ENCODE results near the gene ATXN1.
A peak's percentile ranks its signal among the peaks of the same experiment; 100 is the strongest.

ATXN1 gene

GRCh38 chr6:16676376-16676775 is 84.9 kb downstream of the ATXN1 start:
- no peak overlapping the region for H3K4me3 Mint-ChIP-seq
- H3K36me3 Mint-ChIP-seq (ENCODE audit: low read depth) = no peaks in the 10 kb centered on the region
- H3K9me3 Mint-ChIP-seq = no peaks in the 10 kb centered on the region
- TF ChIP-seq, protein P1, sequence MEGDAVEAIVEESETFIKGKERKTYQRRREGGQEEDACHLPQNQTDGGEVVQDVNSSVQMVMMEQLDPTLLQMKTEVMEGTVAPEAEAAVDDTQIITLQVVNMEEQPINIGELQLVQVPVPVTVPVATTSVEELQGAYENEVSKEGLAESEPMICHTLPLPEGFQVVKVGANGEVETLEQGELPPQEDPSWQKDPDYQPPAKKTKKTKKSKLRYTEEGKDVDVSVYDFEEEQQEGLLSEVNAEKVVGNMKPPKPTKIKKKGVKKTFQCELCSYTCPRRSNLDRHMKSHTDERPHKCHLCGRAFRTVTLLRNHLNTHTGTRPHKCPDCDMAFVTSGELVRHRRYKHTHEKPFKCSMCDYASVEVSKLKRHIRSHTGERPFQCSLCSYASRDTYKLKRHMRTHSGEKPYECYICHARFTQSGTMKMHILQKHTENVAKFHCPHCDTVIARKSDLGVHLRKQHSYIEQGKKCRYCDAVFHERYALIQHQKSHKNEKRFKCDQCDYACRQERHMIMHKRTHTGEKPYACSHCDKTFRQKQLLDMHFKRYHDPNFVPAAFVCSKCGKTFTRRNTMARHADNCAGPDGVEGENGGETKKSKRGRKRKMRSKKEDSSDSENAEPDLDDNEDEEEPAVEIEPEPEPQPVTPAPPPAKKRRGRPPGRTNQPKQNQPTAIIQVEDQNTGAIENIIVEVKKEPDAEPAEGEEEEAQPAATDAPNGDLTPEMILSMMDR (IDR thresholded peaks at IDR 0.05) = no peak
- H3K4me1 Mint-ChIP-seq = peaks cover 45% of the 10 kb centered on the region
- no peak for DNase-seq
- no peak overlapping the region for H3K27ac Mint-ChIP-seq
- H3K27me3 Mint-ChIP-seq (ENCODE audit: low read depth, poor library complexity) = peaks cover 4% of the 10 kb centered on the region

GRCh38 chr6:16674801-16675392 is 86.4 kb downstream of the ATXN1 start:
- Mint-ChIP-seq H3K36me3 (ENCODE audit: low read depth) (no peaks in the 10 kb centered on the region), H3K4me3 (no peak overlapping the region), H3K27ac (no peak overlapping the region)

GRCh38 chr6:16673011-16673797 is 88.1 kb downstream of the ATXN1 start:
- no peaks in the 10 kb centered on the region for H3K9me3 Mint-ChIP-seq
- DNase-seq = no peak
- TF ChIP-seq, protein P1 (IDR thresholded peaks at IDR 0.05) = no peak
- peak overlapping the region; percentile 24 for H3K27ac Mint-ChIP-seq
- H3K27me3 Mint-ChIP-seq (ENCODE audit: low read depth, poor library complexity) = no peaks in the 10 kb centered on the region
- H3K4me3 Mint-ChIP-seq = no peak overlapping the region
- H3K4me1 Mint-ChIP-seq = peaks cover 37% of the 10 kb centered on the region
- no peaks in the 10 kb centered on the region for H3K36me3 Mint-ChIP-seq (ENCODE audit: low read depth)

More at GRCh38 chr6:16674801-16675392, 86.4 kb downstream of the ATXN1 start:
- H3K4me1 Mint-ChIP-seq = peaks cover 36% of the 10 kb centered on the region
- H3K27me3 Mint-ChIP-seq (ENCODE audit: low read depth, poor library complexity) = peaks cover 1% of the 10 kb centered on the region
- H3K9me3 Mint-ChIP-seq = no peaks in the 10 kb centered on the region
- TF ChIP-seq, protein P1 (IDR thresholded peaks at IDR 0.05) = no peak
- no peak for DNase-seq

GRCh38 chr6:16671302-16672289 is 89.7 kb downstream of the ATXN1 start:
- no peak overlapping the region for H3K4me3 Mint-ChIP-seq
- TF ChIP-seq, protein P1 (IDR thresholded peaks at IDR 0.05) = no peak
- peaks cover 24% of the 10 kb centered on the region for H3K4me1 Mint-ChIP-seq
- no peaks in the 10 kb centered on the region for H3K9me3 Mint-ChIP-seq
- no peak overlapping the region for H3K27ac Mint-ChIP-seq
- DNase-seq = no peak
- H3K36me3 Mint-ChIP-seq (ENCODE audit: low read depth) = no peaks in the 10 kb centered on the region
- H3K27me3 Mint-ChIP-seq (ENCODE audit: low read depth, poor library complexity) = no peaks in the 10 kb centered on the region

DNA sequence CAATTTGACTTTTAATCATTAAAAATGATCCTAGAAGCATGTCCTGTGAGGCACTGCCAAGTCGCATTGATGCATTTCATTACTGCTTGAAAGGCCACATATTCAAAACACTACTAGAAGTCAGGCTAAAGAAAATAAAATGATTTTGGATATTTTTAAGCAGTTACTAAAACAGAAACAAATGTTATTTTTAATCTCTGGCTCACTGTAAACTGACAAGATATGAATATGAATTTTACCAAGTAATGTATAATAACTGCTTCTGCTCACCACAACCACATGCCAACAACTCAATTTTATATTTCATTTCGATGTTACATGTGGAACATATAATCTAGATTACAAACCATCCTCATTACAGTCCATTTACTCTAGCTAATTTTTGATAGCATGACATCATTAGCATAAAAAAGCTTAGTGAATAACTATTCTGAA is 90.6 kb downstream of the ATXN1 start:
- H3K9me3 Mint-ChIP-seq = no peaks in the 10 kb centered on the region
- TF ChIP-seq, protein P1 (IDR thresholded peaks at IDR 0.05) = no peak
- no peak overlapping the region for H3K27ac Mint-ChIP-seq
- peaks cover 20% of the 10 kb centered on the region for H3K4me1 Mint-ChIP-seq
- H3K36me3 Mint-ChIP-seq (ENCODE audit: low read depth) = no peaks in the 10 kb centered on the region
- H3K4me3 Mint-ChIP-seq = no peak overlapping the region
- no peak for DNase-seq
- no peaks in the 10 kb centered on the region for H3K27me3 Mint-ChIP-seq (ENCODE audit: low read depth, poor library complexity)
